HCT116 (cell line): ENCODE data around the gene CHRNB2. TPM values are rescaled to one million over a fixed set of nuclear protein-coding genes. Genes with fewer than 3 reads are reported as not detected.

Experiments used
- ATAC-seq: fragments of 200-7000 bp; cut with Tn5 transposase; 2 replicates; pipeline ENCODE4 v1.9.1; 2020; ENCODE audit warnings: mild to moderate bottlenecking, moderate library complexity
- BruUV-seq: library from RNA; stranded (reverse); fragments of 400-500 nt; replicated peaks from 2 replicates; lab custom pipeline; 2021; lab: Mats Ljungman, UMichigan
- CTCF ChIA-PET: fragments of 300-600 bp; sonication (Branson Sonifier 250); formaldehyde crosslinking; loops from one replicate; lab custom pipeline; 2021; ENCODE audit warnings: antibody characterized with exemption; lab: Charles Lee
- POLR2A ChIA-PET: fragments of 300-600, 350-600 bp; sonication (Branson Sonifier 250); formaldehyde crosslinking; loops from one replicate; lab custom pipeline; 2021; ENCODE audit warnings: antibody characterized with exemption; lab: Charles Lee
- RAD21 ChIA-PET, 2 experiments: fragments of 300-600 bp; sonication (Branson Sonifier 250); formaldehyde crosslinking; loops; one replicate each; lab custom pipeline; 2023; ENCODE audit warnings: low total read pairs in 2 of 2; ENCODE audit not compliant: uncharacterized antibody in 2 of 2, unreplicated experiment in 2 of 2, low non-redundant PET in 1 of 2; lab: Charles Lee
- DNase-seq: peaks from one replicate; pipeline ENCODE4 v3.0.0-alpha.2; 2010; ENCODE audit warnings: low read depth, low spot score
- H2AFZ ChIP-seq: fragments of 200-600 bp; shearing (Covaris generic), sonication (generic); 2 replicates; pipeline ENCODE4 v1.6.1; 2017; ENCODE audit warnings: low read depth, mixed run types, mixed read lengths, antibody characterized with exemption, low read length; ENCODE audit not compliant: poor library complexity, severe bottlenecking
- H3K27ac ChIP-seq: 2 replicates; pipeline ENCODE4 v1.5.1; 2012; ENCODE audit warnings: low read depth, low read length
- H3K27me3 ChIP-seq: fragments of 200-600 bp; sonication (generic); 2 replicates; pipeline ENCODE4 v1.6.1; 2016; ENCODE audit warnings: mixed run types, low read length, mixed read lengths; ENCODE audit not compliant: insufficient read depth
- H3K36me3 ChIP-seq, 2 experiments: fragments of 200-500 bp in 1 of 2; fragments of 200-600 bp in 1 of 2; sonication (Bioruptor generic) in 1 of 2; sonication (generic) in 1 of 2; 2 replicates each; pipeline versions ENCODE4 v1.5.1 to v1.6.1; 2014 to 2016; ENCODE audit warnings: low read length in 2 of 2, inconsistent platforms in 1 of 2, mixed read lengths in 1 of 2, mixed run types in 1 of 2; ENCODE audit not compliant: insufficient read depth in 2 of 2, control insufficient read depth in 1 of 2
- H3K4me1 ChIP-seq, 2 experiments: fragments of 200-600 bp in 1 of 2; sonication (generic) in 1 of 2; 2 replicates each; pipeline versions ENCODE4 v1.5.1 to v1.6.1; 2012 to 2017; ENCODE audit warnings: low read length in 2 of 2, inconsistent platforms in 1 of 2, mild to moderate bottlenecking in 1 of 2, mixed read lengths in 1 of 2, mixed run types in 1 of 2, moderate library complexity in 1 of 2; ENCODE audit not compliant: insufficient read depth in 2 of 2, control insufficient read depth in 1 of 2
- H3K4me2 ChIP-seq: fragments of 200-600 bp; sonication (generic); 2 replicates; pipeline ENCODE4 v1.6.1; 2017; ENCODE audit warnings: mixed run types, low read length, mixed read lengths
- H3K4me3 ChIP-seq, 2 experiments: fragments of 200-600 bp in 1 of 2; sonication (generic) in 1 of 2; replicated peaks in 1 of 2; 2 replicates each; pipeline ENCODE4 v1.5.1; 2011 to 2016; ENCODE audit warnings: low read length in 2 of 2, control low read depth in 1 of 2, low read depth in 1 of 2, mild to moderate bottlenecking in 1 of 2, mixed read lengths in 1 of 2, mixed run types in 1 of 2
- H3K79me2 ChIP-seq: fragments of 200-600 bp; sonication (generic); 2 replicates; pipeline ENCODE4 v1.6.1; 2017; ENCODE audit warnings: mild to moderate bottlenecking, mixed run types, low read length, moderate library complexity, mixed read lengths; ENCODE audit not compliant: insufficient read depth
- H3K9ac ChIP-seq: fragments of 200-600 bp; sonication (generic); 2 replicates; pipeline ENCODE4 v1.6.1; 2016; ENCODE audit warnings: low read length, mixed read lengths
- H3K9me2 ChIP-seq: fragments of 200-600 bp; sonication (generic), shearing (Covaris generic); 2 replicates; pipeline ENCODE4 v1.6.1; 2017; ENCODE audit warnings: mixed run types, mild to moderate bottlenecking, moderate library complexity; ENCODE audit not compliant: insufficient read depth
- H3K9me3 ChIP-seq, 2 experiments: fragments of 200-500 bp in 1 of 2; fragments of 200-600 bp in 1 of 2; sonication (Bioruptor generic) in 1 of 2; sonication (generic) in 1 of 2; 2 replicates each; pipeline ENCODE4 v1.6.1; 2014 to 2017; ENCODE audit warnings: low read length in 2 of 2, mixed read lengths in 2 of 2, inconsistent platforms in 1 of 2, low read depth in 1 of 2, mild to moderate bottlenecking in 1 of 2, mixed run types in 1 of 2, moderate library complexity in 1 of 2; ENCODE audit not compliant: control insufficient read depth in 1 of 2, insufficient read depth in 1 of 2
- H4K20me1 ChIP-seq: fragments of 200-600 bp; sonication (generic), shearing (Covaris generic); 2 replicates; pipeline ENCODE4 v1.6.1; 2017; ENCODE audit warnings: mixed run types, mild to moderate bottlenecking, moderate library complexity; ENCODE audit not compliant: insufficient read depth
- CEBPB ChIP-seq: IDR thresholded peaks from 2 replicates; pipeline ENCODE4 v1.6.1; 2012; ENCODE audit warnings: low read depth
- EGR1 ChIP-seq: IDR thresholded peaks from 2 replicates; pipeline ENCODE4 v1.6.1; 2012; ENCODE audit warnings: low read depth
- EZH2phosphoT487 ChIP-seq: fragments of 200-600 bp; IDR thresholded peaks from 2 replicates; pipeline ENCODE4 v1.6.1; 2018; ENCODE audit warnings: antibody characterized with exemption, borderline replicate concordance
- FOSL1 ChIP-seq: IDR thresholded peaks from 2 replicates; pipeline ENCODE4 v1.6.1; 2012; ENCODE audit warnings: low read depth
- JUND ChIP-seq: IDR thresholded peaks from 2 replicates; pipeline ENCODE4 v1.6.1; 2012
- SP1 ChIP-seq: IDR thresholded peaks from 2 replicates; pipeline ENCODE4 v1.6.1; 2012; ENCODE audit warnings: low read depth
- TCF7L2 ChIP-seq: IDR thresholded peaks from 2 replicates; pipeline ENCODE4 v1.7.0; 2011; ENCODE audit warnings: borderline replicate concordance, inconsistent platforms; ENCODE audit not compliant: insufficient read depth, insufficient read length; ENCODE audit errors: extremely low read depth
- YY1 ChIP-seq: IDR thresholded peaks from 2 replicates; pipeline ENCODE4 v1.6.1; 2011; ENCODE audit warnings: low read length, low read depth, moderate library complexity, mild to moderate bottlenecking; ENCODE audit not compliant: insufficient replicate concordance; ENCODE audit errors: extremely low read depth
- ZBTB33 ChIP-seq: IDR thresholded peaks from 2 replicates; pipeline ENCODE4 v1.6.1; 2011; ENCODE audit warnings: mild to moderate bottlenecking, low read length, moderate library complexity; ENCODE audit not compliant: insufficient replicate concordance; ENCODE audit errors: extremely low read depth
- ZFX ChIP-seq: fragments of 450-650 bp; IDR thresholded peaks from 2 replicates; pipeline ENCODE4 v1.6.1; 2017
- ZNF274 ChIP-seq: fragments of 200-500 bp; sonication (Bioruptor generic); IDR thresholded peaks from 2 replicates; pipeline ENCODE4 v1.6.1; 2014; ENCODE audit warnings: mild to moderate bottlenecking, low read depth, low read length, inconsistent platforms
- intact Hi-C: fragments of 100-400 bp; cut with micrococcal nuclease; formaldehyde crosslinking; loops from 2 replicates; pipeline ENCODE4 v1.10.0; 2022
- total RNA-seq: library from RNA; stranded (reverse); gene quantifications from one replicate; pipeline ENCODE4 v1.2.1, GENCODE V29; 2021; ENCODE audit not compliant: unreplicated experiment

The CHRNB2 gene
- total RNA-seq, 1 experiment from 2014 or later, result not detected

GRCh38 chr1:154579374-154579773, 11.8 kb downstream of the CHRNB2 start:
- H3K36me3 ChIP-seq, result peaks cover 37 to 51% of the 10 kb centered on the region in 2 experiments; a peak in 3 of 4 replicates
- POLR2A ChIA-PET, result no interaction called here

GRCh38 chr1:154581766-154582165, 14.2 kb downstream of the CHRNB2 start:
- Histone ChIP-seq H3K4me3 (no peak overlapping the region), H3K36me3 (peaks cover 60 to 74% of the 10 kb centered on the region in 2 experiments; a peak in 3 of 4 replicates), H2AFZ (no peak overlapping the region), H3K27ac (no peak overlapping the region), H3K4me1 (no peaks in the 10 kb centered on the region), H3K9me2 (no peaks in the 10 kb centered on the region), H3K4me2 (no peak overlapping the region), H3K9me3 (no peaks in the 10 kb centered on the region), H3K27me3 (no peaks in the 10 kb centered on the region), H3K79me2 (no peaks in the 10 kb centered on the region), H3K9ac (no peak overlapping the region), H4K20me1 (no peaks in the 10 kb centered on the region)
- DNase-seq (no peak), ATAC-seq (no peak)
- BruUV-seq, result no TSS peak
- ChIA-PET POLR2A (no interaction called here), RAD21 (no interaction called here), CTCF (no interaction called here)
- intact Hi-C loops, result no loop called here
- TF ChIP-seq YY1 (no peak), ZBTB33 (no peak), CEBPB (no peak), ZFX (no peak), SP1 (no peak), EZH2phosphoT487 (no peak), TCF7L2 (no peak), JUND (no peak)

More at GRCh38 chr1:154579374-154579773, 11.8 kb downstream of the CHRNB2 start:
- TF ChIP-seq FOSL1, result no peak
- TF ChIP-seq YY1, result no peak
- no peak for TF ChIP-seq SP1
- no peak for TF ChIP-seq EGR1
- TF ChIP-seq ZBTB33, result no peak
- no peak for TF ChIP-seq ZFX
- no peak for TF ChIP-seq JUND
- TF ChIP-seq EZH2phosphoT487, result no peak
- no peak for TF ChIP-seq ZNF274
- H3K9me3 ChIP-seq, result no peaks in the 10 kb centered on the region
- no peaks in the 10 kb centered on the region for H4K20me1 ChIP-seq
- H3K9ac ChIP-seq, result no peak overlapping the region
- H3K27me3 ChIP-seq, result no peaks in the 10 kb centered on the region
- no peak overlapping the region for H3K27ac ChIP-seq
- no peaks in the 10 kb centered on the region for H3K4me1 ChIP-seq
- H3K79me2 ChIP-seq, result no peaks in the 10 kb centered on the region
- ChIA-PET CTCF (interaction anchor here (1.1 kb wide), 1 partner anchor 20 kb away, joined by 3 read pairs; no protein-coding TSS in a partner anchor), RAD21 (no interaction called here)
- H3K4me3 ChIP-seq, result no peak overlapping the region
- ATAC-seq, result no peak
- intact Hi-C loops, result no loop called here
- H2AFZ ChIP-seq, result no peak overlapping the region
- H3K9me2 ChIP-seq, result no peaks in the 10 kb centered on the region
- no TSS peak for BruUV-seq
- H3K4me2 ChIP-seq, result no peak overlapping the region
- DNase-seq, result no peak
